ENCODE data around the gene LRP8. TPM values are rescaled to one million over a fixed set of nuclear protein-coding genes. Genes with fewer than 3 reads are reported as not detected.

Gene LRP8
- total and polyA plus RNA-seq, 2 experiments from 2014 or later = 27.8 to 71.1 TPM

DNA sequence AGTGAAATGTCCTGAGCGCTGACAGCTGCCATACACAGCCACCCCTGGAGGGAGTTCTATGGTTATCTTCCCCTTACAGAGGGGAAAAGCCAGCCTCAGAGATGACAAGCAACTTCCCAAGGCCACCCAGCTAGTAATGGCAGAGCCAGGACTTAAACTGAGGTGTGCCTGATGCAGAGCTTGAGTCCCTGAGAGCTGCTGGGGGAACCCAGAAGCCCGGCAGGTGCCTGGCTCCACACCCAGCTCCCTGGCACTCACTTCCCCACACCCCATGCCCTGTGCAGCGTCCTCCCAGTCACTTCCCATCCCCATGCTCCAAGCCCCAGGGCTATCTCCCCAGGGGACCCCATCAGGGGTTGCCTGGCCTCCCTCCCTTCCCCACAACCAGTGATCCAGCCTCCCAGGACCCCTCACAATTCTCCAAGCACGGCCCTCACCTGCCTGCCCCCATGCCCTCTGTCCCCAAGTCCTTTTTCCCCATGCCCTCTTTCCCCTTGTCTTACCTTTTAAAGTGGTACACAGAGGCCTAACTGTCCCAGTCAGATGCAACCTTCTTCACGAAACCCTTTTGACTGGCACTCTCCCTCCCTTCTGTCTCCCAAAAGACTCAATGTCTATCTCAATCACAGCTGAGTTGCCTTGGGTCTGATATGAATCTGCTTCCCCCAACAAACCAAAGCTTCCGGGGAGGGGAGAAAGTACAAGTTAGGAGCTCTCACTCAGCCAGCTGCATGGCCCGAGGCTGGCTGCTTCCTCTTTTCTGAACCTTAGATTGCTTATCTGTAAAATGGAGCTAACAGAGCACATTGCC, 39.8 kb upstream of the LRP8 start:
- no peaks in the 10 kb centered on the region for H3K36me3 Mint-ChIP-seq (ENCODE audit: low read depth)

More for the DNA sequence above, 39.8 kb upstream of the LRP8 start:
- H3K36me3 ChIP-seq (ENCODE audit: insufficient read depth) = no peaks in the 10 kb centered on the region
- no peaks in the 10 kb centered on the region for H3K27me3 ChIP-seq (ENCODE audit: insufficient read depth)
- no peaks in the 10 kb centered on the region for H3K9me2 ChIP-seq (ENCODE audit: insufficient read depth)
- DNase-seq (ENCODE audit: low spot score) (no peak), ATAC-seq (no peak)
- peaks cover 22% of the 10 kb centered on the region for H3K27me3 Mint-ChIP-seq (ENCODE audit: insufficient read depth, low read depth, poor library complexity)
- no peaks in the 10 kb centered on the region for H3K9me3 Mint-ChIP-seq
- no peak overlapping the region for H3K4me3 Mint-ChIP-seq
- no peak overlapping the region for H3K4me2 ChIP-seq
- no peaks in the 10 kb centered on the region for H3K79me2 ChIP-seq (replicated peaks; ENCODE audit: insufficient read depth)
- H2AFZ ChIP-seq = no peak overlapping the region
- H4K20me1 ChIP-seq (replicated peaks; ENCODE audit: insufficient read depth) = no peaks in the 10 kb centered on the region
- no peaks in the 10 kb centered on the region for H3F3A ChIP-seq (replicated peaks; ENCODE audit: low read depth)
- no peak overlapping the region for H3K4me3 ChIP-seq
- H3K27ac Mint-ChIP-seq = no peak overlapping the region
- H3K27ac ChIP-seq (ENCODE audit: low read depth) = no peak overlapping the region
- H3K4me1 Mint-ChIP-seq = peaks cover 7% of the 10 kb centered on the region
- no peak for TF ChIP-seq CREB1 (CRISPR knock-in tag; IDR thresholded peaks at IDR 0.05; ENCODE audit: low read depth)
- TF ChIP-seq, protein P1, sequence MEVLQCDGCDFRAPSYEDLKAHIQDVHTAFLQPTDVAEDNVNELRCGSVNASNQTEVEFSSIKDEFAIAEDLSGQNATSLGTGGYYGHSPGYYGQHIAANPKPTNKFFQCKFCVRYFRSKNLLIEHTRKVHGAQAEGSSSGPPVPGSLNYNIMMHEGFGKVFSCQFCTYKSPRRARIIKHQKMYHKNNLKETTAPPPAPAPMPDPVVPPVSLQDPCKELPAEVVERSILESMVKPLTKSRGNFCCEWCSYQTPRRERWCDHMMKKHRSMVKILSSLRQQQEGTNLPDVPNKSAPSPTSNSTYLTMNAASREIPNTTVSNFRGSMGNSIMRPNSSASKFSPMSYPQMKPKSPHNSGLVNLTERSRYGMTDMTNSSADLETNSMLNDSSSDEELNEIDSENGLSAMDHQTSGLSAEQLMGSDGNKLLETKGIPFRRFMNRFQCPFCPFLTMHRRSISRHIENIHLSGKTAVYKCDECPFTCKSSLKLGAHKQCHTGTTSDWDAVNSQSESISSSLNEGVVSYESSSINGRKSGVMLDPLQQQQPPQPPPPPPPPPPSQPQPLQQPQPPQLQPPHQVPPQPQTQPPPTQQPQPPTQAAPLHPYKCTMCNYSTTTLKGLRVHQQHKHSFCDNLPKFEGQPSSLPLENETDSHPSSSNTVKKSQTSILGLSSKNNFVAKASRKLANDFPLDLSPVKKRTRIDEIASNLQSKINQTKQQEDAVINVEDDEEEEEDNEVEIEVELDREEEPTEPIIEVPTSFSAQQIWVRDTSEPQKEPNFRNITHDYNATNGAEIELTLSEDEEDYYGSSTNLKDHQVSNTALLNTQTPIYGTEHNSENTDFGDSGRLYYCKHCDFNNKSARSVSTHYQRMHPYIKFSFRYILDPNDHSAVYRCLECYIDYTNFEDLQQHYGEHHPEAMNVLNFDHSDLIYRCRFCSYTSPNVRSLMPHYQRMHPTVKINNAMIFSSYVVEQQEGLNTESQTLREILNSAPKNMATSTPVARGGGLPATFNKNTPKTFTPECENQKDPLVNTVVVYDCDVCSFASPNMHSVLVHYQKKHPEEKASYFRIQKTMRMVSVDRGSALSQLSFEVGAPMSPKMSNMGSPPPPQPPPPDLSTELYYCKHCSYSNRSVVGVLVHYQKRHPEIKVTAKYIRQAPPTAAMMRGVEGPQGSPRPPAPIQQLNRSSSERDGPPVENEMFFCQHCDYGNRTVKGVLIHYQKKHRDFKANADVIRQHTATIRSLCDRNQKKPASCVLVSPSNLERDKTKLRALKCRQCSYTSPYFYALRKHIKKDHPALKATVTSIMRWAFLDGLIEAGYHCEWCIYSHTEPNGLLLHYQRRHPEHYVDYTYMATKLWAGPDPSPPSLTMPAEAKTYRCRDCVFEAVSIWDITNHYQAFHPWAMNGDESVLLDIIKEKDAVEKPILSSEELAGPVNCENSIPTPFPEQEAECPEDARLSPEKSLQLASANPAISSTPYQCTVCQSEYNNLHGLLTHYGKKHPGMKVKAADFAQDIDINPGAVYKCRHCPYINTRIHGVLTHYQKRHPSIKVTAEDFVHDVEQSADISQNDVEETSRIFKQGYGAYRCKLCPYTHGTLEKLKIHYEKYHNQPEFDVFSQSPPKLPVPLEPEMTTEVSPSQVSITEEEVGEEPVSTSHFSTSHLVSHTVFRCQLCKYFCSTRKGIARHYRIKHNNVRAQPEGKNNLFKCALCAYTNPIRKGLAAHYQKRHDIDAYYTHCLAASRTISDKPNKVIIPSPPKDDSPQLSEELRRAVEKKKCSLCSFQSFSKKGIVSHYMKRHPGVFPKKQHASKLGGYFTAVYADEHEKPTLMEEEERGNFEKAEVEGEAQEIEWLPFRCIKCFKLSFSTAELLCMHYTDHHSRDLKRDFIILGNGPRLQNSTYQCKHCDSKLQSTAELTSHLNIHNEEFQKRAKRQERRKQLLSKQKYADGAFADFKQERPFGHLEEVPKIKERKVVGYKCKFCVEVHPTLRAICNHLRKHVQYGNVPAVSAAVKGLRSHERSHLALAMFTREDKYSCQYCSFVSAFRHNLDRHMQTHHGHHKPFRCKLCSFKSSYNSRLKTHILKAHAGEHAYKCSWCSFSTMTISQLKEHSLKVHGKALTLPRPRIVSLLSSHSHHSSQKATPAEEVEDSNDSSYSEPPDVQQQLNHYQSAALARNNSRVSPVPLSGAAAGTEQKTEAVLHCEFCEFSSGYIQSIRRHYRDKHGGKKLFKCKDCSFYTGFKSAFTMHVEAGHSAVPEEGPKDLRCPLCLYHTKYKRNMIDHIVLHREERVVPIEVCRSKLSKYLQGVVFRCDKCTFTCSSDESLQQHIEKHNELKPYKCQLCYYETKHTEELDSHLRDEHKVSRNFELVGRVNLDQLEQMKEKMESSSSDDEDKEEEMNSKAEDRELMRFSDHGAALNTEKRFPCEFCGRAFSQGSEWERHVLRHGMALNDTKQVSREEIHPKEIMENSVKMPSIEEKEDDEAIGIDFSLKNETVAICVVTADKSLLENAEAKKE (CRISPR knock-in tag; IDR thresholded peaks at IDR 0.05) = no peak
- TF ChIP-seq, protein P2, sequence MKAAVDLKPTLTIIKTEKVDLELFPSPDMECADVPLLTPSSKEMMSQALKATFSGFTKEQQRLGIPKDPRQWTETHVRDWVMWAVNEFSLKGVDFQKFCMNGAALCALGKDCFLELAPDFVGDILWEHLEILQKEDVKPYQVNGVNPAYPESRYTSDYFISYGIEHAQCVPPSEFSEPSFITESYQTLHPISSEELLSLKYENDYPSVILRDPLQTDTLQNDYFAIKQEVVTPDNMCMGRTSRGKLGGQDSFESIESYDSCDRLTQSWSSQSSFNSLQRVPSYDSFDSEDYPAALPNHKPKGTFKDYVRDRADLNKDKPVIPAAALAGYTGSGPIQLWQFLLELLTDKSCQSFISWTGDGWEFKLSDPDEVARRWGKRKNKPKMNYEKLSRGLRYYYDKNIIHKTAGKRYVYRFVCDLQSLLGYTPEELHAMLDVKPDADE (IDR thresholded peaks at IDR 0.05) = no peak
- no peak for TF ChIP-seq STAT1 (IDR thresholded peaks at IDR 0.05; ENCODE audit: unreplicated experiment)
- TF ChIP-seq POLR2AphosphoS5 (IDR thresholded peaks at IDR 0.05; ENCODE audit: low read depth) = no peak
- no peak for TF ChIP-seq JUNB (IDR thresholded peaks at IDR 0.05; ENCODE audit: unreplicated experiment)
- peaks cover 5% of the 10 kb centered on the region; the same call in 1 of the 2 replicates for H3K4me1 ChIP-seq (ENCODE audit: insufficient read depth)
